Measurements from ENCODE around the gene SMC2.

GRCh38 chr9:104142799-104143549 lies 48.9 kb downstream of the SMC2 start:
- TF ChIP-seq CTCF (IDR thresholded peaks at IDR 0.05) (no peak), POLR2A (IDR thresholded peaks at IDR 0.05) (no peak)
